Fibroblast of mammary gland (primary cell): ENCODE measurements around the gene HIVEP3.

Experiments used
- DNase-seq: peaks from one replicate; pipeline ENCODE4 v3.0.0-alpha.2; 2010; ENCODE audit warnings: low read depth
- H3K4me3 ChIP-seq: 2 replicates; pipeline ENCODE4 v1.5.1; 2011; ENCODE audit warnings: low read depth, mild to moderate bottlenecking, low read length, moderate library complexity; ENCODE audit not compliant: control insufficient read depth
- TF ChIP-seq, protein P1 (sequence below): conservative IDR thresholded peaks from 2 replicates; pipeline ENCODE4 v1.5.1; 2011; ENCODE audit warnings: low read depth, low read length, inconsistent platforms; ENCODE audit not compliant: control insufficient read depth, insufficient read depth

HIVEP3 gene

GRCh38 chr1:41622402-41622801 is 296.3 kb downstream of the HIVEP3 start:
- no peak overlapping the region for H3K4me3 ChIP-seq
- TF ChIP-seq, protein P1, sequence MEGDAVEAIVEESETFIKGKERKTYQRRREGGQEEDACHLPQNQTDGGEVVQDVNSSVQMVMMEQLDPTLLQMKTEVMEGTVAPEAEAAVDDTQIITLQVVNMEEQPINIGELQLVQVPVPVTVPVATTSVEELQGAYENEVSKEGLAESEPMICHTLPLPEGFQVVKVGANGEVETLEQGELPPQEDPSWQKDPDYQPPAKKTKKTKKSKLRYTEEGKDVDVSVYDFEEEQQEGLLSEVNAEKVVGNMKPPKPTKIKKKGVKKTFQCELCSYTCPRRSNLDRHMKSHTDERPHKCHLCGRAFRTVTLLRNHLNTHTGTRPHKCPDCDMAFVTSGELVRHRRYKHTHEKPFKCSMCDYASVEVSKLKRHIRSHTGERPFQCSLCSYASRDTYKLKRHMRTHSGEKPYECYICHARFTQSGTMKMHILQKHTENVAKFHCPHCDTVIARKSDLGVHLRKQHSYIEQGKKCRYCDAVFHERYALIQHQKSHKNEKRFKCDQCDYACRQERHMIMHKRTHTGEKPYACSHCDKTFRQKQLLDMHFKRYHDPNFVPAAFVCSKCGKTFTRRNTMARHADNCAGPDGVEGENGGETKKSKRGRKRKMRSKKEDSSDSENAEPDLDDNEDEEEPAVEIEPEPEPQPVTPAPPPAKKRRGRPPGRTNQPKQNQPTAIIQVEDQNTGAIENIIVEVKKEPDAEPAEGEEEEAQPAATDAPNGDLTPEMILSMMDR = no peak

GRCh38 chr1:41621791-41622190 is 296.9 kb downstream of the HIVEP3 start:
- TF ChIP-seq, protein P1 = no peak
- no peak for DNase-seq
- no peak overlapping the region for H3K4me3 ChIP-seq

More at GRCh38 chr1:41622402-41622801, 296.3 kb downstream of the HIVEP3 start:
- DNase-seq = no peak

DNA sequence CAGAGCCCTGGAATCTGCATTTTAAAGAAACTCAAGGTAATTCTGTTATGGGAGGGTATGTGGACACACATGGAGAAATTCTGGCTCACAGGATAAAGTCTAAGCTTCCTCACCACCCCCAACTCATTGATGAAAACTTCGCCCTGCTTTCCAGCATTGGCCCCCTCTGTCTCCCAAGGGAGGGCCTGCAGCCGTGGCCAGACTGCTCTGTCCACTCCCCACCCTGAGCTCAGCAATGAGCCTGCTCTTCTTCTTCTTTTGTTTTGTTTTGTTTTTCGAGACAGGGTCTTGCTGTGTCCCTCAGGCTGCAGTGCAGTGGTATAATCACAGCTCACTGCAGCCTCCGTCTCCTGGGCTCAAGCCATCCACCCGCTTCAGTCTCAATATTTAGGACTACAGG is 297.5 kb downstream of the HIVEP3 start:
- DNase-seq = no peak
- TF ChIP-seq, protein P1 = no peak
- no peak overlapping the region for H3K4me3 ChIP-seq

GRCh38 chr1:41620365-41621169 is 298.2 kb downstream of the HIVEP3 start:
- TF ChIP-seq, protein P1 = no peak
- no peak for DNase-seq
- H3K4me3 ChIP-seq = no peak overlapping the region

DNA sequence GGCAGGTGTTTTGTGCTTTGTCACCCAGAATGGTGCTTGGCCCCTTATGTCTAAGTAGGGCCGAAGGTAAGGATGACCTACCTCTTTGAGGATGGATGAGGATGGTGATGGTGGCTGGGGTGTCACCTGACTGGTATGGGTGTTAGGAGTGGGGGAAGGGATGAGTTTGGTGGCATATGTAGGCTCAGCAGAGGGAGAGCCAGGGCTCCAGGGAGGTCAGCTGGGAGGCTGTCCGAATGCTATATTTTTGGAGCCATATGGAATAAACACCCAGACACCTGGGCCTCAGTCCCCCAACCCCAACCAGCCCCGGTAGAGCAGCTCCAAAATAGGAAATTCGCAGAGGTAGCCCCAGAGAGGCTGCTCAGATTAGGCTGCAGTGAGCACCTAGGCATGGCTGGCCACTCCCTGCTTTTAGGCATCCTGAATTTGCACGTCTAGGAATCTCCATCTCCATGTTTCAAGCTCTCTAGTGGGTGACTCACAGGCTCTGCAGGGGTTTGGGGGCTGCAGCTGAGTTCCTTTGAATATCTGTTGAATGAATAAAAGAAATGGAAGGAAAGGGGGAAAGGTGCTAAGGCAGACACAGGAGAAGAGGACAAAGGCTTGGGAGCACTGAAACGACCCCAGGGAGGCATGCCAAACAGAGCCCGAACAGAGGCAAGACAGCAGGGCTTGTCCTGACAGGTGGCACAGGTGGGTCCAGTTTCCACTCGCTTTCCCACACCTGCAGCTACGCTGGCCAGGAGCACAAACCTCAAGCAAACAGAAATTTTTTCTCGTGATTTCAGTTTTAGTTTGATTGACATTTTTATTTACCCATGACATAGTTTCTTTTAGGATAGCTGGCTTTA is 299.0 kb downstream of the HIVEP3 start:
- no peak overlapping the region for H3K4me3 ChIP-seq
- TF ChIP-seq, protein P1 = no peak
- no peak for DNase-seq

GRCh38 chr1:41618871-41619270 is 299.9 kb downstream of the HIVEP3 start:
- DNase-seq = no peak

More at GRCh38 chr1:41618871-41619270, 299.9 kb downstream of the HIVEP3 start:
- no peak overlapping the region for H3K4me3 ChIP-seq
- TF ChIP-seq, protein P1 = no peak
